ENCODE data around the gene P2RY8.

P2RY8 gene

DNA sequence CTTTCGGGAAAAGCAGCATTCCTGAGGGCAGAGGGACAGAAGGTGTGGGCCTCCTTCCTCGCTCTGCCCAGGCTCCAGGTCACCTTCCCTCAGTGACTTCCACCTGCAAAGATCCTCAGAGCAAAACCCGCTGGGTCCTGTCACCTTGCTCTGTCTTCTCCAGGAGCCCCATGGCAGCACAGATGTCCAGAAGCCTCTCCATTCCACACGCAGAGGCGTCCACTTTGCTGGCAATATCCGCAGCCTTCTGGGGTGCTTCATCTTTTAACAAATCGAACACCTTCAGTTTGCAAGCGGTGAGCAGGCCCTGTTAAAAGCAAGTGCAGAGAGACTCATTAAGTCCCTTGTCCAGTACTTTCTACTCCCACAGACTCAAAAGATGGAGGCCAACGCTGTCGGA, 111.6 kb downstream of the P2RY8 start:
- H3K27ac ChIP-seq: no peak overlapping the region
- H3K36me3 ChIP-seq (replicated peaks): peaks cover 30% of the 10 kb centered on the region
- no peaks in the 10 kb centered on the region for H3K27me3 ChIP-seq (replicated peaks)
- no peak for DNase-seq
- in situ Hi-C loops (cut with HindIII; ENCODE audit: low pct_ligation_motif_present, low sequenced_read_pairs): no loop called here
- H3K4me3 ChIP-seq (ENCODE audit: low read depth, low read length): no peak overlapping the region
- TF ChIP-seq, protein P1, sequence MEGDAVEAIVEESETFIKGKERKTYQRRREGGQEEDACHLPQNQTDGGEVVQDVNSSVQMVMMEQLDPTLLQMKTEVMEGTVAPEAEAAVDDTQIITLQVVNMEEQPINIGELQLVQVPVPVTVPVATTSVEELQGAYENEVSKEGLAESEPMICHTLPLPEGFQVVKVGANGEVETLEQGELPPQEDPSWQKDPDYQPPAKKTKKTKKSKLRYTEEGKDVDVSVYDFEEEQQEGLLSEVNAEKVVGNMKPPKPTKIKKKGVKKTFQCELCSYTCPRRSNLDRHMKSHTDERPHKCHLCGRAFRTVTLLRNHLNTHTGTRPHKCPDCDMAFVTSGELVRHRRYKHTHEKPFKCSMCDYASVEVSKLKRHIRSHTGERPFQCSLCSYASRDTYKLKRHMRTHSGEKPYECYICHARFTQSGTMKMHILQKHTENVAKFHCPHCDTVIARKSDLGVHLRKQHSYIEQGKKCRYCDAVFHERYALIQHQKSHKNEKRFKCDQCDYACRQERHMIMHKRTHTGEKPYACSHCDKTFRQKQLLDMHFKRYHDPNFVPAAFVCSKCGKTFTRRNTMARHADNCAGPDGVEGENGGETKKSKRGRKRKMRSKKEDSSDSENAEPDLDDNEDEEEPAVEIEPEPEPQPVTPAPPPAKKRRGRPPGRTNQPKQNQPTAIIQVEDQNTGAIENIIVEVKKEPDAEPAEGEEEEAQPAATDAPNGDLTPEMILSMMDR (IDR thresholded peaks at IDR 0.05; ENCODE audit: low read depth, low read length, missing control alignments): no peak

DNA sequence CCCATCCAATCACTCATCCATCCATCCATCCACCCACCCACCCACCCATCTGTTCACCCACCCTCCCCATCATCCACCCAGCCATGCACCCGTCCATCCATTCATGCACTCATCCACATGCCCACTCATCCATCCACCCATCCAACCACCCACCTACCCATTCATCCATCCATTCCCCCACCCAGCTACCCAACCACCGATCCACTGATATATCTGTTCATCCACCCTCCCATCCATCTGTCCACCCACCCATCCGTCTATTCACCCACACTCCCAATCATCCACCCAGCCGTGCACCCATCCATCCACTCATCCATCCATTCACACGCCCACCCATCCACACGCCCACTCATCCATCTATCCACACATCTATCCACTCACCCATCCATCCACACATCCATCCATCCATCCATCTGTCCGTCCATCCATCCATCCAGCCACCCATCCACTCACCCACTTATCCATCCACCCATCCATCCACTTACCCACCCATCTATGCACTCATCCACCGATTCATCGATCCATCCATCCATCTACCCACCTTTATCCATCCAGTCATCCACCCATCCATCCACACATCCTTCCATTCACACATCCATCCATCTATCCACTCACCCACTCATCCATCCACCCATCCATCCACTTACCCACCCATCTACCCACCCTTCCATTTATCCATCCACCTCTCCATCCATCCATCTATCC, 112.7 kb downstream of the P2RY8 start:
- peaks cover 28% of the 10 kb centered on the region for H3K36me3 ChIP-seq (replicated peaks)
- TF ChIP-seq, protein P1 (IDR thresholded peaks at IDR 0.05; ENCODE audit: low read depth, low read length, missing control alignments): no peak

DNA sequence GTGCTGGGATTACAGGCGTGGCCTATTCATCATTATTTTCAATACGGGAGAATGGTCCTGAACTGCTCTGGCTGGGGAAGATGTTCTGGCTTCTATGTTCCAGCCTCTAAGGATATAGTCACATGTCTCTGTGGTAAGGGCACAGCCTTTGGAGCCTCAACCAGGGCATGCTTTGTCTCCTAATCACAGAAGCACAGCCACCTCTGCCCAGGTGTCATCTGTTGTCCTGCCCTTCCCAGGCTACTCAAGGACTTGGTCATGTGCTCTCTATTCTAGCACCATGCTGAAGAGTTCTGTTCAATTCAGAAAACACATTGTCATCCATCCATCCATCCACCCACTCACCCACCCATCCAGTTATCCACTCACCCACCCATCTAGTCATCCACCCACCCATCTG, 113.8 kb downstream of the P2RY8 start:
- no peak for DNase-seq
- TF ChIP-seq, protein P1 (IDR thresholded peaks at IDR 0.05; ENCODE audit: low read depth, low read length, missing control alignments): no peak
- H3K4me3 ChIP-seq (ENCODE audit: low read depth, low read length): no peak overlapping the region
- H3K27me3 ChIP-seq (replicated peaks): no peaks in the 10 kb centered on the region
- H3K27ac ChIP-seq: no peak overlapping the region
- H3K36me3 ChIP-seq (replicated peaks): peaks cover 30% of the 10 kb centered on the region
- in situ Hi-C loops (cut with HindIII; ENCODE audit: low pct_ligation_motif_present, low sequenced_read_pairs): no loop called here

More for the DNA sequence above, 112.7 kb downstream of the P2RY8 start:
- Histone ChIP-seq H3K27ac (no peak overlapping the region), H3K4me3 (ENCODE audit: low read depth, low read length) (no peak overlapping the region), H3K27me3 (replicated peaks) (no peaks in the 10 kb centered on the region)
- DNase-seq: no peak
- in situ Hi-C loops (cut with HindIII; ENCODE audit: low pct_ligation_motif_present, low sequenced_read_pairs): no loop called here

DNA sequence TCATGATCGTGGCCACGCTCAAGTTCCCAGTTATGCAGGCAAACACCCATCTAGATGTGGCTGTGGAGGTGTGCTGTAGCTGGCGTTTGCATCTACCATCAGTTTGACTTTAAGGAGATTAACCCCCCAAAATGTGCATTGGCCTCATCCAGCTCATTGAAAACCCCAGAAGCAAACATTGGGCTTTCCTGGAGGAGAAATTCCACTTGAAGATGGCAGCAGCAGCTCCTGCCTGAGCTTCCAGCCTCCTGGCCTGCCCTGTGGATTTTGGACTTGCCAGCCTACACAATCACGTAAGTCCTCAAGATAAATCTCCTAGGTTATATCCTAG, 114.9 kb downstream of the P2RY8 start:
- Histone ChIP-seq H3K27me3 (replicated peaks) (no peaks in the 10 kb centered on the region), H3K36me3 (replicated peaks) (peaks cover 27% of the 10 kb centered on the region), H3K27ac (no peak overlapping the region), H3K4me3 (ENCODE audit: low read depth, low read length) (no peak overlapping the region)
- no peak for DNase-seq
- TF ChIP-seq, protein P1 (IDR thresholded peaks at IDR 0.05; ENCODE audit: low read depth, low read length, missing control alignments): no peak
- in situ Hi-C loops (cut with HindIII; ENCODE audit: low pct_ligation_motif_present, low sequenced_read_pairs): no loop called here

DNA sequence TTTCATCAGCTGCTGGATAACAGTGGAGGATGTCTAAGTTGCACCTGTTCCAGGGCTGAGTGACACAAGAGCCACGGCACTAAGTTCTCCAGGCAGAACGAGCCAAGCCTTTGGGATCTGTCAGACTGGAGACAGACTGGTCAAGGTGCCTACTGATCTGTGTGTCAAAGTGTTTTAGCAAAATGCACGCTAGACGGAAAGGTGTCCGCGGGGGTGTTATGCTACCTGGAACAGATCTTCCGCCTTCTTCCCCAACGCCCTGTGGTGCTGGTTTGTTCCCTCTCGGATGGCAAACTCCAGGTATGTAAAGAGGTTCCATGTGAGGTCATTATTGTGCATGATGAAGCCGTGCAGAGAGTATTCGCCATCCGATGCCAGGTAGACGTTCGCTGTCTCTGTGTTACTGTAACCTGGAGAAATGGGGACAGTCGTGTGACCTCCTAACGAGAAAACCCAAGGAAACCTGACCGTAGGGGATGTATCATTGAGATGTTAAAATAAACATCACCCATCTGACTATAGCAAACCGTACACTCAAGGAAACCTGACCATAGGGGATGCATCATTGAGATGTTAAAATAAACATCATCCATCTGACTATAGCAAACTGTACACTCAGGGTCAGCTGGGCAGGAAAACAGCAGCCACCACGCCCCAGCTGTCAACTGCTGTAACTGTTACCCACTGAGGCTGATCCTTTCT, 115.4 kb downstream of the P2RY8 start:
- in situ Hi-C loops (cut with HindIII; ENCODE audit: low pct_ligation_motif_present, low sequenced_read_pairs): no loop called here
- H3K4me3 ChIP-seq (ENCODE audit: low read depth, low read length): no peak overlapping the region

More for the DNA sequence above, 115.4 kb downstream of the P2RY8 start:
- no peak for DNase-seq
- H3K36me3 ChIP-seq (replicated peaks): peaks cover 31% of the 10 kb centered on the region
- TF ChIP-seq, protein P1 (IDR thresholded peaks at IDR 0.05; ENCODE audit: low read depth, low read length, missing control alignments): no peak
- H3K27me3 ChIP-seq (replicated peaks): no peaks in the 10 kb centered on the region
- H3K27ac ChIP-seq: no peak overlapping the region
